Activated effector memory CD4-positive, alpha-beta T cell treated with Interleukin-2 at 50 U/mL for 16 hours (primary cell): Measurements from ENCODE around the gene TAX1BP3.

Experiments
- DNase-seq: peaks from one replicate; pipeline ENCODE4 v3.0.0-alpha.2; 2020

The TAX1BP3 gene

GRCh38 chr17:3622977-3623594 is 45.3 kb downstream of the TAX1BP3 start:
- no peak for DNase-seq

GRCh38 chr17:3621146-3621720 is 47.1 kb downstream of the TAX1BP3 start:
- DNase-seq: no peak

GRCh38 chr17:3615160-3615870 is 53.1 kb downstream of the TAX1BP3 start:
- no peak for DNase-seq

- no peak for DNase-seq
Observed at GRCh38 chr17:3613124-3613523, 55.3 kb downstream of the TAX1BP3 start.
